Thymus (tissue), 11 donors: ENCODE data around the gene LRP11. TPM values are rescaled to one million over a fixed set of nuclear protein-coding genes. Genes with fewer than 3 reads are reported as not detected.

Experiments used
- DNase-seq, 9 donors: peaks; one replicate each; pipeline ENCODE4 v3.0.0-alpha.2; 2013; ENCODE audit warnings: low spot score in 9 of 9, low read depth in 6 of 9, missing footprints in 1 of 9
- H3K27ac ChIP-seq, 2 donors: one replicate each; pipeline ENCODE4 v1.5.1; 2013; ENCODE audit warnings: control low read depth in 1 of 2, low read depth in 1 of 2, low read length in 1 of 2, mild to moderate bottlenecking in 1 of 2, moderate library complexity in 1 of 2
- H3K27me3 ChIP-seq, 2 donors: one replicate each; pipeline ENCODE4 v1.5.1; 2013; ENCODE audit warnings: low read length in 1 of 2; ENCODE audit not compliant: control insufficient read depth in 2 of 2, insufficient read depth in 1 of 2
- H3K36me3 ChIP-seq, 2 donors: one replicate each; pipeline ENCODE4 v1.5.1; 2013; ENCODE audit warnings: low read length in 1 of 2, mild to moderate bottlenecking in 1 of 2, moderate library complexity in 1 of 2; ENCODE audit not compliant: control insufficient read depth in 2 of 2, insufficient read depth in 2 of 2
- H3K4me1 ChIP-seq, 2 donors: one replicate each; pipeline ENCODE4 v1.5.1; 2013; ENCODE audit warnings: low read length in 2 of 2; ENCODE audit not compliant: control insufficient read depth in 2 of 2, insufficient read depth in 2 of 2
- H3K4me3 ChIP-seq, 2 donors: one replicate each; pipeline ENCODE4 v1.5.1; 2013; ENCODE audit warnings: low read length in 2 of 2, control low read depth in 1 of 2, mild to moderate bottlenecking in 1 of 2
- H3K9me3 ChIP-seq, 2 donors: one replicate each; pipeline ENCODE4 v1.5.1; 2013; ENCODE audit warnings: low read length in 1 of 2, mild to moderate bottlenecking in 1 of 2; ENCODE audit not compliant: control insufficient read depth in 2 of 2, insufficient read depth in 1 of 2
- WGBS: extraction: QIAGEN DNeasy Blood & Tissue Kit; methylation state at CpG from one replicate; pipeline ENCODE4 v1.1.7; 2013; 5-methylcytosine and 5-hydroxymethylcytosine counted together
- polyA plus RNA-seq: library from polyadenylated mRNA; stranded (reverse); fragments of 200-250 nt; gene quantifications from one replicate; pipeline ENCODE4 v1.2.3, GENCODE V29; 2013
- total RNA-seq: library from RNA; stranded (reverse); fragments of 120-200 nt; gene quantifications from one replicate; pipeline ENCODE4 v1.2.4, GENCODE V29; 2013
- donor health status: healthy.

LRP11 gene
- total and polyA plus RNA-seq, 2 donors, result 2.0 to 10.3 TPM

- Histone ChIP-seq H3K27ac (no peak overlapping the region), H3K4me3 (no peak overlapping the region), H3K4me1 (no peaks in the 10 kb centered on the region), H3K27me3 (peaks cover 0 to 8% of the 10 kb centered on the region in 2 donors), H3K36me3 (no peaks in the 10 kb centered on the region), H3K9me3 (peaks cover 3 to 21% of the 10 kb centered on the region in 2 donors)
- no peak for DNase-seq
- 98% methylated on average over 4 of the region's 4 CpGs for WGBS
These were observed 42.2 kb upstream of the LRP11 start for GRCh38 chr6:149906405-149906804.

- H3K27me3 ChIP-seq, result peaks cover 0 to 8% of the 10 kb centered on the region in 2 donors
- DNase-seq, result no peak
- H3K27ac ChIP-seq, result no peak overlapping the region
- peaks cover 3 to 21% of the 10 kb centered on the region in 2 donors for H3K9me3 ChIP-seq
- H3K4me3 ChIP-seq, result no peak overlapping the region
- WGBS, result 77% methylated on average over 6 of the region's 6 CpGs
- no peaks in the 10 kb centered on the region for H3K4me1 ChIP-seq
- H3K36me3 ChIP-seq, result no peaks in the 10 kb centered on the region
These were observed 41.8 kb upstream of the LRP11 start for GRCh38 chr6:149905911-149906371.

GRCh38 chr6:149905371-149905910, 41.3 kb upstream of the LRP11 start:
- no peak overlapping the region for H3K27ac ChIP-seq
- DNase-seq, result no peak
- 98% methylated on average over 18 of the region's 18 CpGs for WGBS
- H3K27me3 ChIP-seq, result peaks cover 0 to 6% of the 10 kb centered on the region in 2 donors
- H3K36me3 ChIP-seq, result no peaks in the 10 kb centered on the region
- peaks cover 3 to 16% of the 10 kb centered on the region in 2 donors for H3K9me3 ChIP-seq
- H3K4me1 ChIP-seq, result no peaks in the 10 kb centered on the region
- H3K4me3 ChIP-seq, result no peak overlapping the region

- Histone ChIP-seq H3K4me1 (no peaks in the 10 kb centered on the region), H3K4me3 (no peak overlapping the region), H3K27ac (no peak overlapping the region), H3K27me3 (peaks cover 0 to 6% of the 10 kb centered on the region in 2 donors), H3K36me3 (no peaks in the 10 kb centered on the region), H3K9me3 (peaks cover 3 to 13% of the 10 kb centered on the region in 2 donors)
- DNase-seq, result no peak
- WGBS, result 94% methylated on average over 13 of the region's 13 CpGs
These were observed 40.7 kb upstream of the LRP11 start for GRCh38 chr6:149904661-149905370.

- no peak overlapping the region for H3K27ac ChIP-seq
- peaks cover 3 to 8% of the 10 kb centered on the region in 2 donors for H3K9me3 ChIP-seq
- H3K27me3 ChIP-seq, result peaks cover 0 to 7% of the 10 kb centered on the region in 2 donors
- 91% methylated on average over 5 of the region's 5 CpGs for WGBS
- H3K4me3 ChIP-seq, result no peak overlapping the region
- no peaks in the 10 kb centered on the region for H3K36me3 ChIP-seq
- no peaks in the 10 kb centered on the region for H3K4me1 ChIP-seq
- DNase-seq, result no peak
These were observed 39.9 kb upstream of the LRP11 start for GRCh38 chr6:149903938-149904611.

- no peaks in the 10 kb centered on the region for H3K36me3 ChIP-seq
- H3K27me3 ChIP-seq, result peaks cover 0 to 9% of the 10 kb centered on the region in 2 donors
- 96% methylated on average over 6 of the region's 6 CpGs for WGBS
- no peaks in the 10 kb centered on the region for H3K4me1 ChIP-seq
- no peak overlapping the region for H3K27ac ChIP-seq
- no peaks in the 10 kb centered on the region for H3K9me3 ChIP-seq
- no peak overlapping the region for H3K4me3 ChIP-seq
- DNase-seq, result no peak
These were observed 37.4 kb upstream of the LRP11 start for GRCh38 chr6:149901444-149902140.

- H3K9me3 ChIP-seq, result no peaks in the 10 kb centered on the region
These were observed 36.7 kb upstream of the LRP11 start for GRCh38 chr6:149900620-149901443.

GRCh38 chr6:149899926-149900619, 35.9 kb upstream of the LRP11 start:
- Histone ChIP-seq H3K27ac (no peak overlapping the region), H3K36me3 (no peaks in the 10 kb centered on the region)
- DNase-seq, result no peak

More at GRCh38 chr6:149900620-149901443, 36.7 kb upstream of the LRP11 start:
- H3K4me3 ChIP-seq, result no peak overlapping the region
- no peak overlapping the region for H3K27ac ChIP-seq
- H3K4me1 ChIP-seq, result no peaks in the 10 kb centered on the region
- no peaks in the 10 kb centered on the region for H3K36me3 ChIP-seq
- DNase-seq, result no peak
- H3K27me3 ChIP-seq, result peaks cover 0 to 9% of the 10 kb centered on the region in 2 donors
- WGBS, result 94% methylated on average over 11 of the region's 11 CpGs

More at GRCh38 chr6:149899926-149900619, 35.9 kb upstream of the LRP11 start:
- H3K9me3 ChIP-seq, result no peaks in the 10 kb centered on the region
- 93% methylated on average over 7 of the region's 7 CpGs for WGBS
- peaks cover 0 to 9% of the 10 kb centered on the region in 2 donors for H3K27me3 ChIP-seq
- no peak overlapping the region for H3K4me3 ChIP-seq
- H3K4me1 ChIP-seq, result no peaks in the 10 kb centered on the region
